ENCODE measurements around the gene SSTR5.

The SSTR5 gene

GRCh38 chr16:1106659-1107058 is 34.1 kb downstream of the SSTR5 start:
- DNase-seq (ENCODE audit: low spot score): no peak

GRCh38 chr16:1107141-1107540 is 34.6 kb downstream of the SSTR5 start:
- no peak for DNase-seq (ENCODE audit: low spot score)

GRCh38 chr16:1107731-1108130 is 35.2 kb downstream of the SSTR5 start:
- no peak for DNase-seq (ENCODE audit: low spot score)

DNA sequence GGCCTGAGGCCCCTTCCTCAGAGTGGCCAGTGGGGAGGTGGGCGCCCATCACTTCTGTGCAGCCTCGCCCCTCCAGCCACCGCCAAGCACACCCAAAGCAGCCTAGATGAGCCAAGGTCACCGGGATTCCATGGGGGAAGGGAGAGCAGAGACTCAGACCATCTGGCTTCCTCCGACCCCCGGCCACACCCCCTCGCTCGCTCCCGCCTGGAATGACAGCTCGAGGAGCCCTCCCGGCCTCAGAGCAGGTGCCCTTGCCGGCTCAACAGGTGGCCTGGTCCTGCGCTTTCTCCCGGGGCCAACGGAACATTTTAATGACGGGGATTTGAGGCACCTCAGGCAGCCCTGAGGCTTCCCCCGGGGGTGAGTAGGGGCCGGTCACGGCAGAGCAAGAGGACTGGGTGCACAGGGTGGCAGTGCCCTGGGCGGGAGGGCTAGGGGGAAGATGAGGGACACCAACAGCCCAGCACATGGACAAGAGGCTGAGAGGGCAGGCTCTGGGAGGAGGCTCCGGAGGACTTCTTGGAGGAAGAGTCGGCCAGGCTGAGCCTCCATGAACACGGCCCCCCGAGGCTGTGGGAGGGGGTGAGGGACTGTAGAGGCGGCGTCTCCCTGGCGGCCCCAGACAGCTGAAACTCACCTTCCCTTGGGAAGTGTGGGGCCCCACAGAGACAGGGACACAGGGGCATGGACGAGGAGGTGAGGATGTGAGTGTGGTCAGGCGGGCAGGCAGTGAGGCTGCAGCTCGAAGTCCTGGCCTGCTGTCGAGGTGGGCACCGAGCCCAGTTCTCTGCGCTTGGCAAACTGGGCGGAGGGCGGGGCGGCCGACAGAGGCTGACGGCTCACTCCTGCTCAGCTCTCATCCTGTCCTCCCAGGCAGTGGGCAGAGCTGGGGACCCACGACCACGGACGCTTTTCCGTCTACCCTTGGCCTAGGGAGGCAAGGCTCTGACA is 36.0 kb downstream of the SSTR5 start:
- DNase-seq (ENCODE audit: low spot score): no peak

- DNase-seq (ENCODE audit: low spot score): no peak
Measured at GRCh38 chr16:1109648-1110047, 37.1 kb downstream of the SSTR5 start.

GRCh38 chr16:1112506-1113184 is 40.1 kb downstream of the SSTR5 start:
- no peak for DNase-seq (ENCODE audit: low spot score)

GRCh38 chr16:1113489-1113888 is 40.9 kb downstream of the SSTR5 start:
- no peak for DNase-seq (ENCODE audit: low spot score)

DNA sequence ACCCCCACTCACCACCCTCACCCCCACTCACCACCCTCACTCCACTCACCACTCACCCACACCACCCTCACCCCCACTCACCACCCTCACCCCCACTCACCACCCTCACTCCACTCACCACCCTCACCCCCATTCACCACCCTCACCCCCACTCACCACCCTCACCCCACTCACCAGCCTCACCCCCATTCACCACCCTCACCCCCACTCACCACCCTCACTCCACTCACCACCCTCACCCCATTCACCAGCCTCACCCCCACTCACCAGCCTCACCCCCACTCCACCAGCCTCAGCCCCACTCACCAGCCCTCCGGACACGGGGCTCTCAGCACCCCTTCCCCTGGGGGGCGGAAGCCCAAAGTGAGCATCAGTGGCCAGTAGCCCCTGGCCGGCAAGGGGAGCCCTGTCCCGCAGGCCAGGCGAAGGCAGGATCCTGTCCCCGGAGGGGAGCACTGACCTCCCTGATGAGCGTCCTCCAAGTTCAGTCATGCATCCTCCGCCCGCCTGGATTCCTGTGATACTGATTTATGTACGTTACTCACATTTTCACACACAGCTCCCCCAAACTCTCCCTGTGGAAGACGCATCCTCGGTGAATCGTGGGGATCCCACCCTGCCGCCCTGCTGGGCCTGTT is 41.5 kb downstream of the SSTR5 start:
- no peak for DNase-seq (ENCODE audit: low spot score)

- no peak for DNase-seq (ENCODE audit: low spot score)
Measured at GRCh38 chr16:1116693-1117077, 44.1 kb downstream of the SSTR5 start.

- no peak for DNase-seq (ENCODE audit: low spot score)
Measured at GRCh38 chr16:1117176-1117900, 44.8 kb downstream of the SSTR5 start.

DNA sequence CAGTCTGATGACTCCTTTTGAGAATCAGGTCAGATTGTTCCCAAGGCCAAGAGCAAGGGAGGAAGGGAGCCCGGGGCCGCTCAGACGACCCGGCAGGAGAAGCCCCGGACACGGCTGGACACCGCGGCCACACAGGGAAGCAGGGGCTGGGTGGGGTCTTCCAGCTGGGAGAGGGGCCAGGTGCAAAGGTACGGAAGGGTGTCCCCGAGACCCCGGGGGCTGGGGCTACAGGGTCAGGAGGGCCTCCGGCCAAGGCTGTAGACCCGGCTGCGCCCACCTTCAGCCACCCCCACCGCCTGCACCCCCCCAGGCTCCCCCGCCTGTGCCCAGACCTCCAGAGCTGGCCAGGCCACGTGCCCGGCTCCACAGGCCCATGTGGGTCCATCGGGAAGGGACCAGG is 45.4 kb downstream of the SSTR5 start:
- no peak for DNase-seq (ENCODE audit: low spot score)

DNA sequence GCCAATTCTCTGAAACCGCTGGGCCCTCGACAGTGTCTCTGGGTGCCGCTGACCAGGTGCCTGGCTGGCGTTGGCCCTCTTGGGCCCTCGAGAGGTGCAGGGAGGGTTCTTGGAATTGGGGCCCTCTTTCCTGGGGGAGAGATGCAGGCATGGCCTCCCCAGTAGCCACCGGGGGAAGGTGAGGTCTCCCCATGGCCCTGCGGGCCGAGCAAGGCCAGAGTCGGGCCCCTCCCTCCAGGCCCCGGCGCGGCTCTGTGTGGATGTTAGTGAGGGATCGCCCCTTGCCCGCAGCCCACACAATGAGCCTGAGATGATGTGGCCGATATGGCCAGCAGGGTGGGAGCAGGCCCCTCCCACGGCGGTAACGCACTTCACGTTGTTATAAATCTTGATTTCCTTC is 46.6 kb downstream of the SSTR5 start:
- no peak for DNase-seq (ENCODE audit: low spot score)

- no peak for DNase-seq (ENCODE audit: low spot score)
Measured at GRCh38 chr16:1119766-1120576, 47.4 kb downstream of the SSTR5 start.

DNA sequence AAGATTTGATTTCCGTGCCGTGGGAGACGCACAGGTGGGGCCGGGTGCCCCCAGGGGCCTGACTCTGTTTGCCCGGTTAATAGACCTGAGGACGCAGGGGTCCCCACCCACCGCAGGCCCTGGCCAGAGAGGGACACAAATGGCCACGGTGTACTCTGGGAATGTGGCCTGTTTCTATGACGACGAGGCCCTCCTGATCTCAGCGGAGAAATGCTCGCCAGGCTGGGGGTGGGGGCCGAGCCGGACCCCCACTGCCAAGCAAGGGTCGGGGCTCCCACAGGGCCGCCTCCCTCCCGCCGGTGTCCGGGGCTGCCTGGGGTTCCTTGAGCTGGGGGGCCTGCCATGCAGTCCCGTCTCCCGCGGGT is 48.0 kb downstream of the SSTR5 start:
- DNase-seq (ENCODE audit: low spot score): no peak

DNA sequence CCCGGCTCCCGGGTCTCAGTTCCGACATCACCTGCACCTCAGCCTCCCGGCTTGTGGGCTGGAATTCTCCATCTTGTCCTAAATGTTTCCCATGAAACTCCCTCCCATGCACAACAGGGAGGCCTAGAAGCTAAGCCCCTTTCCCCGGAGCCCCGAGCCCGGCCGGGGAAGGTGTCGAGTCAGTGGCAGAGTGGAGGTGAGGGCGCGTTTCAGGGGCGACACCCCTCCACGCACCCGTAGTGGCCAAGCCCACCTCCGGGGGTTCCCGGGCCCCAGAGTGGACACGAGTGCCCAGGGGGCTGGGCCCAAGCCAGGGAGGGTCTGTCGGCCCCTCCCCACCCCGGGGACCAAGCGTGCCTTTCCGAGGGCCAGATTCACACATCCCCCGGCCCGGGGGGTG is 48.5 kb downstream of the SSTR5 start:
- no peak for DNase-seq (ENCODE audit: low spot score)

- DNase-seq (ENCODE audit: low spot score): no peak
Measured at GRCh38 chr16:1121601-1122397, 49.3 kb downstream of the SSTR5 start.

GRCh38 chr16:1122398-1122765 is 49.8 kb downstream of the SSTR5 start:
- DNase-seq (ENCODE audit: low spot score): no peak

GRCh38 chr16:1123525-1124230 is 51.1 kb downstream of the SSTR5 start:
- DNase-seq (ENCODE audit: low spot score): no peak

GRCh38 chr16:1124291-1124690 is 51.7 kb downstream of the SSTR5 start:
- DNase-seq (ENCODE audit: low spot score): no peak

GRCh38 chr16:1124795-1125194 is 52.2 kb downstream of the SSTR5 start:
- no peak for DNase-seq (ENCODE audit: low spot score)

Data from hematopoietic multipotent progenitor cell treated with erythropoietin and hydrocortisone succinate and interleukin-3 and kit ligand, for 17 days (in vitro differentiated cells).